PC-3 (cell line): ENCODE results near the gene SPSB1.

Source experiments
- EZH2 ChIP-seq: fragments of 300-600 bp; sonication (generic); IDR thresholded peaks from one replicate; pipeline ENCODE4 v1.6.1; 2017; ENCODE audit warnings: antibody characterized with exemption, mild to moderate bottlenecking, low read length; ENCODE audit not compliant: unreplicated experiment
- EZH2phosphoT487 ChIP-seq: fragments of 300-600 bp; sonication (generic); IDR thresholded peaks from 2 replicates; pipeline ENCODE4 v1.6.1; 2018; ENCODE audit warnings: mild to moderate bottlenecking, antibody characterized with exemption, low read length, borderline replicate concordance
- TF ChIP-seq, protein P1 (sequence below): fragments of 300-600 bp; sonication (generic); conservative IDR thresholded peaks from 2 replicates; pipeline ENCODE4 v1.5.1; 2017; ENCODE audit warnings: antibody characterized with exemption, low read depth, mild to moderate bottlenecking, low read length

DNA sequence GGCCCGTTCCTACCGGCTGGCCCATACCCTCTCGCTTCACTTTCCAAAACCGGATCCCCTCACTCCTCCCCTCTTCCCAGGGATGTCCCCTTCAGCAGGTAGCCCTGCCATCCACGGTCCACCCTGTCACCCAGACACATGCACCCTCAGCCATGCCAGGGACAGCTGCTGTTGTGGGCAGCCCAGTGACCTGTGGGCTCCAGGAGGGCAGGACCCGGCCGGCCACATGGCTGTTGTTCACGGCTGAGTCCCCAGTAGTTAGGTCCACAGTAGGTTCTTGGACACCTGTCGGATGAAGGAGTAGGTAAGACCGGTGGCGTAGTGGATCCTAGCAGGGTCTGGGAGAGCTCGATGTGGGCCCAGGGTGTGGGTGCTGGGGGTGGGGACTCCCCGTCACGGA lies 12.5 kb downstream of the SPSB1 start:
- no peak for TF ChIP-seq EZH2
- TF ChIP-seq, protein P1, sequence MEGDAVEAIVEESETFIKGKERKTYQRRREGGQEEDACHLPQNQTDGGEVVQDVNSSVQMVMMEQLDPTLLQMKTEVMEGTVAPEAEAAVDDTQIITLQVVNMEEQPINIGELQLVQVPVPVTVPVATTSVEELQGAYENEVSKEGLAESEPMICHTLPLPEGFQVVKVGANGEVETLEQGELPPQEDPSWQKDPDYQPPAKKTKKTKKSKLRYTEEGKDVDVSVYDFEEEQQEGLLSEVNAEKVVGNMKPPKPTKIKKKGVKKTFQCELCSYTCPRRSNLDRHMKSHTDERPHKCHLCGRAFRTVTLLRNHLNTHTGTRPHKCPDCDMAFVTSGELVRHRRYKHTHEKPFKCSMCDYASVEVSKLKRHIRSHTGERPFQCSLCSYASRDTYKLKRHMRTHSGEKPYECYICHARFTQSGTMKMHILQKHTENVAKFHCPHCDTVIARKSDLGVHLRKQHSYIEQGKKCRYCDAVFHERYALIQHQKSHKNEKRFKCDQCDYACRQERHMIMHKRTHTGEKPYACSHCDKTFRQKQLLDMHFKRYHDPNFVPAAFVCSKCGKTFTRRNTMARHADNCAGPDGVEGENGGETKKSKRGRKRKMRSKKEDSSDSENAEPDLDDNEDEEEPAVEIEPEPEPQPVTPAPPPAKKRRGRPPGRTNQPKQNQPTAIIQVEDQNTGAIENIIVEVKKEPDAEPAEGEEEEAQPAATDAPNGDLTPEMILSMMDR = no peak
- TF ChIP-seq EZH2phosphoT487 = no peak
